ENCODE measurements around the gene RIC8A. TPM values are rescaled to one million over a fixed set of nuclear protein-coding genes. Genes with fewer than 3 reads are reported as not detected.

Gene RIC8A
- total and polyA plus RNA-seq, 9 of the 15 experiments (the other 6 are each of a cell fraction or from before 2014, with no cell fraction given): 10.7 to 108 (median 72.1) TPM

DNA sequence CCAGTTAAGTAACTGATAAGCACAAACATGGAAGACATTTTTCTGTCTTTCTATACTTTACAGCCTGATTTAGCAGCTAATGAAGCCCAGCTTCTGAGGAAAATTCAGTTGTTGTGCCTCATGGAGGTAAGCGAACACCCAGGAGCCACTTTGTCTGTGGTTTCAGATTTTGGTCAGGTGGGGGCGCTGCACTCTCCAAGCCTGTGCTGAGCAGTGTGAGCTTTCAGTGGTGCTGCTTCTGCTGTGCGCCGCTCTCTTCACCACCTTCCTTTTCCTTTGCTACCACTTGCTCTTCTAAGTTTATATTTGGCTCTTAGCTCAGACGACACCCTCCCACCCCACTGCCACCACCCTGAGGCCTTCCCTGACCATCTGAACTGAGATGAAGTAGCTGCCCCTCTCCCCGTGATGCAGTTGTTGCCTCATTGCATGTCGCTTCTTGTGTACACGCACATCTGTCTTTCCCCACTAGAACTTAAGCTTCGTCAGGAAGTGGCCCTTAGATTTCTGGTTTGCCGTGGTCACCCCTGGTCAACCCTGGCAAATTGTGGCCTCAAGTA lies 43.3 kb downstream of the RIC8A start (continued):
- TF ChIP-seq UBTF (IDR thresholded peaks at IDR 0.05; ENCODE audit: borderline replicate concordance in 1 of 2, low read depth in 2 of 2, low read length in 2 of 2) (no peak), TAF1 (IDR thresholded peaks at IDR 0.05; ENCODE audit: control insufficient read depth, extremely low read depth, insufficient read depth, low read length, severe bottlenecking) (no peak), SRF (CRISPR knock-in tag; IDR thresholded peaks at IDR 0.05) (no peak), HDGF (IDR thresholded peaks at IDR 0.05) (peak; percentile 90; the same call in 1 of the 2 replicates), BRD4 (IDR thresholded peaks at IDR 0.05) (no peak), ZNF77 (CRISPR knock-in tag; IDR thresholded peaks at IDR 0.05) (no peak), ZFP1 (CRISPR knock-in tag; IDR thresholded peaks at IDR 0.05) (no peak), HOXB6 (CRISPR knock-in tag; IDR thresholded peaks at IDR 0.05; ENCODE audit: borderline replicate concordance) (no peak), ZNF311 (CRISPR knock-in tag; IDR thresholded peaks at IDR 0.05) (no peak), FOXM1 (IDR thresholded peaks at IDR 0.05; ENCODE audit: low read depth) (no peak), FOXM1 (CRISPR knock-in tag; IDR thresholded peaks at IDR 0.05; ENCODE audit: low read depth) (no peak), ZBTB34 (CRISPR knock-in tag; IDR thresholded peaks at IDR 0.05) (no peak), USF1 (CRISPR knock-in tag; IDR thresholded peaks at IDR 0.05) (no peak), ZHX1 (conservative IDR thresholded peaks at IDR 0.05; ENCODE audit: low read length) (0 out of 2 replicates have a peak, but pooled peaks have one; percentile 32), FOS (IDR thresholded peaks at IDR 0.05; ENCODE audit: extremely low read depth, insufficient read length) (no peak), BCOR (IDR thresholded peaks at IDR 0.05) (no peak), HMG20B (CRISPR knock-in tag; IDR thresholded peaks at IDR 0.05) (no peak)
- TF ChIP-seq, protein P1, sequence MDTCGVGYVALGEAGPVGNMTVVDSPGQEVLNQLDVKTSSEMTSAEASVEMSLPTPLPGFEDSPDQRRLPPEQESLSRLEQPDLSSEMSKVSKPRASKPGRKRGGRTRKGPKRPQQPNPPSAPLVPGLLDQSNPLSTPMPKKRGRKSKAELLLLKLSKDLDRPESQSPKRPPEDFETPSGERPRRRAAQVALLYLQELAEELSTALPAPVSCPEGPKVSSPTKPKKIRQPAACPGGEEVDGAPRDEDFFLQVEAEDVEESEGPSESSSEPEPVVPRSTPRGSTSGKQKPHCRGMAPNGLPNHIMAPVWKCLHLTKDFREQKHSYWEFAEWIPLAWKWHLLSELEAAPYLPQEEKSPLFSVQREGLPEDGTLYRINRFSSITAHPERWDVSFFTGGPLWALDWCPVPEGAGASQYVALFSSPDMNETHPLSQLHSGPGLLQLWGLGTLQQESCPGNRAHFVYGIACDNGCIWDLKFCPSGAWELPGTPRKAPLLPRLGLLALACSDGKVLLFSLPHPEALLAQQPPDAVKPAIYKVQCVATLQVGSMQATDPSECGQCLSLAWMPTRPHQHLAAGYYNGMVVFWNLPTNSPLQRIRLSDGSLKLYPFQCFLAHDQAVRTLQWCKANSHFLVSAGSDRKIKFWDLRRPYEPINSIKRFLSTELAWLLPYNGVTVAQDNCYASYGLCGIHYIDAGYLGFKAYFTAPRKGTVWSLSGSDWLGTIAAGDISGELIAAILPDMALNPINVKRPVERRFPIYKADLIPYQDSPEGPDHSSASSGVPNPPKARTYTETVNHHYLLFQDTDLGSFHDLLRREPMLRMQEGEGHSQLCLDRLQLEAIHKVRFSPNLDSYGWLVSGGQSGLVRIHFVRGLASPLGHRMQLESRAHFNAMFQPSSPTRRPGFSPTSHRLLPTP (IDR thresholded peaks at IDR 0.05; ENCODE audit: borderline replicate concordance, extremely low read depth, insufficient read length): no peak
